Measurements from ENCODE around the gene ITPK1. TPM values are rescaled to one million over a fixed set of nuclear protein-coding genes. Genes with fewer than 3 reads are reported as not detected.

Gene ITPK1
- total RNA-seq, 1 experiment from 2014 or later: 90.7 TPM

DNA sequence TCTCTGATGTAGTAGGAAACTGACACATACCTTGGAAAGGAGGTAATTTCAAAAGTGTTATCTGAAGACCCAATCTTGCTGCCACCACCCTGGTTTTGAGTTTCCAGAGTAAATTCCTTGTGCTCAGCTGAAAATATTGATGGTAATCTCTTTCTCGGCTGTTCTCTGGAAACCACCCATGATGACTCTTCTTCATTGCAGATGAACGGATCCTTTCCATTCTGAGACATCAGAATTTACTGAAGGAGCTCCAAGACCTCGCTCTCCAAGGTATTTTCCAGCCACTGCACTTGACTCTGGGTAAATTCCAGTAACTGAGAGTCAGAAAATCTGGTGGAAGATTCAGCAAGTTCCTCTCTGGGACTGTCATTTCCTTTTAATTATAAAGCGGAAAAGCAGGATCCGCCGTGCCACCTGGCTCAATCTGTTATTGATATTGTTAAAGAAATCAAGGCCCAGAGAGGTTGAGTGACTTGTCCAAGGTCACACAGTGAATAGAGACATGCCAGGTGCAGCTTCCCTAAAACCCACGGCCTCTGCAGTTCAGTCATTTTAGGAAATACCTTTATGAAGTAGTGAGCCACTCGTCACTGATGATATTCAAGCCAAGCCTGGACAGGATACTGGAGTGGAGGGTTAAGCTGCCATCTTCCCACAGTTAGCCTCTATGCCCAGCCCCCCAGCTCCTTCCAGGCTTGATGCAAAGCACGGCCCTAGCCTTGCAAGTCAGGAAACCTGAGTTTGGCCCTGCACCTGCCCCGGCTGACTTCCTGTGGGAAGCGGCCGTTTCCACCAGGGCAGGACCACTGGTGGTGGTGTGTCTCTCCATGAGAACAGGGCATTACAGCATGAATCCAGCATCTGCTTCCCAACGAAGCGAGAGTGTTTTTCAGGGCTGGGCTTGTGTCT is 188.1 kb downstream of the ITPK1 start:
- in situ Hi-C loops (cut with HindIII; ENCODE audit: low sequenced_read_pairs): no loop called here
- no peak for DNase-seq (ENCODE audit: low spot score)

- in situ Hi-C loops (cut with HindIII; ENCODE audit: low sequenced_read_pairs): no loop called here
These were observed 188.8 kb downstream of the ITPK1 start for GRCh38 chr14:92926931-92927330.

GRCh38 chr14:92926180-92926845 is 189.4 kb downstream of the ITPK1 start:
- in situ Hi-C loops (cut with HindIII; ENCODE audit: low sequenced_read_pairs): no loop called here
- DNase-seq (ENCODE audit: low spot score): no peak

More at GRCh38 chr14:92926931-92927330, 188.8 kb downstream of the ITPK1 start:
- no peak for DNase-seq (ENCODE audit: low spot score)

GRCh38 chr14:92925446-92925845 is 190.3 kb downstream of the ITPK1 start:
- in situ Hi-C loops (cut with HindIII; ENCODE audit: low sequenced_read_pairs): no loop called here
- DNase-seq (ENCODE audit: low spot score): no peak

GRCh38 chr14:92924247-92924646 is 191.5 kb downstream of the ITPK1 start:
- in situ Hi-C loops (cut with HindIII; ENCODE audit: low sequenced_read_pairs): no loop called here
- no peak for DNase-seq (ENCODE audit: low spot score)

- no peak for DNase-seq (ENCODE audit: low spot score)
- in situ Hi-C loops (cut with HindIII; ENCODE audit: low sequenced_read_pairs): no loop called here
These were observed 192.0 kb downstream of the ITPK1 start for GRCh38 chr14:92923744-92924103.

DNA sequence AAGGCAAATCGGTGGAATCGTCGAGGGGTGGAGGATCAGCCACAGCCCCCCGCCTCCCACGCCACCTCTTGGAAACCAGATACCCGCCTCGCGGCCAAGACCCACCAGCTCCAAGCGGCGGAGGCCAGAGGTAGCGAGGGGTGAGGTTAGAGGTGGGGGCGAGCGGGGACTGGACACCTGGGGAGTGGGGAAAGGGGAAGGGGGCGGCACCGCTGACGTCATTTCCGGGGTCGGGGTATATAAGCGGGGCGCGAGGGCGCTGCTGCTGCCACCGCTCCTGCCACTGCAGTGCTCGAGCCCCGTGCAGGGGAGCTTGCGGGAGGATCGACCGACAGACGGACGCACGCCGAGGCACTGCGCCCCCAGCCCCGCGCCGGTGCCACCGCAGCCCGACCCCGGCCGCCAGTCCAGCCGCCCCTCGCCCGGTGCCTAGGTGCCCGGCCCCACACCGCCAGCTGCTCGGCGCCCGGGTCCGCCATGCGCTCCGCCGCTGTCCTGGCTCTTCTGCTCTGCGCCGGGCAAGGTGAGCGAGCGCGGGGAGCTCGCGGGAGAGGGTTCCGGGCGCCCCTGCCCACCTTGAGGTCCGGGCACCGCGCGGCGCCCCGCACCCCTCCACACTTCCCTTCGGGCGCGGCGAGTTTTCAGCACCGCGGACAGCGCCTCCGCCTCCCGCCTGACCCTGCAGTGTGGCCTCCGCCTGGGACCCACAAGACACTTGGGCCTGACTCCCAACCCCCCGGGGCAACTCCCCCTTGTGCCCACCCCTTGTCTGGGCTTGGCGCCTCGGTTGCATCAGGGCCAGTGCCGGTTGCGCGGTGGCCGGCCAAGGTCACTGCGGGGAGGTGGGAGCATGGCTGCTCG is 192.6 kb downstream of the ITPK1 start, which contains the start of gene CHGA:
TSS of gene CHGA (plus strand) at position 268 of the 861 bp plus-strand sequence. CDS start at position 478, 210 bp downstream.
- in situ Hi-C loops (cut with HindIII; ENCODE audit: low sequenced_read_pairs): no loop called here
- no peak for DNase-seq (ENCODE audit: low spot score)

DNA sequence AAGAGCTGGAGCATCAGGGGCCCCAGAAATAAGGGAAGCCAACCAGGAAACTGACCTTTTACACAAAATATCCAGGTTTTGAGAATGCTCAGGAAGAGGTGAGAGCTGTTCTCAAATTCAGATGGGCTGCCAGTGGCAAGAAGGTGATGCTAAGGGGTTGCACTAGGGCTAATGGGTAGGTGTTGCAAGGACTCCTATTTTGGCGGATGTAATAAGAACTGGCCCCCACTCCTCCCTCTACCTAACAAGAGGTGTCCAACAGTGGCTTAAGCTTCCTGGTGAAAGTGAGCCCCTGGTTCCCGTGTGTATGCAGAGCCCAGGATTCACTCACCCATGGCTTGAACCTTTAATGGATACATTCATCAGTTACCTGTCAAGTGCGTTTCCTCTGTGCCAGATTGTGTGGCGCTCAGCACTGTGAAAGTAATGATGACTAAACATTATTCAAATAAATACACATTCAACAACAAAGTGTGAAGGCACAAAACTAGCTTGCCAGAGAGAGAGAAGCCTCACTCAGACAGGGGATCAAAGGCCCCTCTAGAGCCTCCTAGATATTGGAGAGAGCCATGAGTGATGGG is 193.5 kb downstream of the ITPK1 start:
- DNase-seq (ENCODE audit: low spot score): no peak
- in situ Hi-C loops (cut with HindIII; ENCODE audit: low sequenced_read_pairs): no loop called here

DNA sequence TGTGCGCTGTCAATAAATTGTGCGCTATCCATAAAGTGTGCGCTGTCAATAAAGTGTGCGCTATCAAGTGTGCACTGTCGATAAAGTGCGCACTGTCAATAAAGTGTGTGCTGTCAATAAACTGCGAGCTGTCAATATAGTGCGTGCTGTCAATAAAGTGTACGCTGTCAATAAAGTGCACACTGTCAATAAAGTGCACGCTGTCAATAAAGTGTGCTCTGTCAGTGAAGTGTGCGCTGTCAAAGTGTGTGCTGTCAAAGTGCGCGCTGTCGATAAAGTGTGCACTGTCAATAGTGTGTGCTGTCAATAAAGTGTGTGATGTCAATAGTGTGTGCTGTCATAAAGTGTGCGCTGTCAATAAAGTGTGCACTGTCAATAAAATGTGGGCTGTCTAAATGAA is 195.7 kb downstream of the ITPK1 start:
- in situ Hi-C loops (cut with HindIII; ENCODE audit: low sequenced_read_pairs): no loop called here
- DNase-seq (ENCODE audit: low spot score): no peak

DNA sequence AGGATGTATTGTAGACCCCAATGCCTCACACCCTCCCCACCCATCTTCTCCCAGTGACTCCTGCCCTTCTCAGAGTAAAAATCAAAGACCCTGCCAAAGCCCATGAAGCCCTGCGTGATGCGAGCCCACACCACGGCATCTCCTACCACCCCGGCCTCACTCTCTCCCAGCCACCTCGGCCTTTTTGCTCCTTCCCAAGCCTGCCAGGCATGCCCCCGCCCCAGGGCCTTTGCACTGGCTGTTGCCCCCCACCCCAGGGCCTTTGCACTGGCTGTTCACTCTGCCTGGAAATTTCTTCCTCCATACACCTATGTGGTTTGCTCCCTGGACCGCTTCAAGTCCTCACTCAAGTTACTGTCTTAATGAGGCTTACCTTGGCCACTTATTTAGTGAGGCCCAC is 197.8 kb downstream of the ITPK1 start:
- no peak for DNase-seq (ENCODE audit: low spot score)
- in situ Hi-C loops (cut with HindIII; ENCODE audit: low sequenced_read_pairs): no loop called here

DNA sequence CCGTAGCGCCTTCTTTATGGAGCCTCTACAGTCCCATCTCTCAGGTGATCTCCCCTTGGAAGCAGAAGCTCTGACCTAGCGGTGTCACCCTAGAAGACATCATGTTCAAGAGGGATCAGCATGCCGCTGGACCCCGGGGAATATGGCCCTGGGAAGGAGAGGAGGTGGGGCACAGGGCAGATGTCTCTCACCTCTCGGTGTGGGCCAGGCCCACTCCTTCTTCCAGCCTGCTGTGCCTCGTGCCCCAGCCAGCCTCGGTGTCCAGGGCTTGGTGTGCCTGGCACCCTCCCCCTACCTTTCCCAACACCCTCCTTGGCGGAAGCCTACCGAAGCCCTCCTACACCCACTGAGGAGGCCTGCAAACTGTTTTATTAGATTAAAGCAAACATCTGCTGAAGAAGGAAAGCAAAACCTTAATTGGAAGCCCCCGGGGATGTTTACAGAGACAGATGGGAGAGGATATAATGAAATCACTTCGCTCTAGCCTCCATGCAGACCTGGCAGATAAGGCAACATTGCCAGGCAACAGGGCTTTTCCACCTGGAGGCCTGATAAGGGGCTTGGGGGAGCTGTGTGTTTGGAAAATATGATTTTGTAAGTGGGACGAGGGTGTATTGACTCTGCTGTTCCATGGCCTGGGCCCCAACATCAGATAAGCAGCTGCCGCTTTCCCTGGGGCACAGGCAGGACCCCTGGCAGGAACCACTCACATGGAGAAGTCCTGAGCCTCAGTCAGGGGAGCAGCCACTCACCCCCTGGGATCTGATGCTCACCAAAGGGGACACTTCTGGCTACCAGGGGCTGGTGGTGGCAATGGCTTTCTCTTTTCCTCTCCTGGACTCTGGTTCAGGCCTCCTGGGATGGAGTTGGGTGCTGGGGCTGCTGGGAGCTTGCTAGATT is 198.4 kb downstream of the ITPK1 start:
- DNase-seq (ENCODE audit: low spot score): no peak
- in situ Hi-C loops (cut with HindIII; ENCODE audit: low sequenced_read_pairs): no loop called here

DNA sequence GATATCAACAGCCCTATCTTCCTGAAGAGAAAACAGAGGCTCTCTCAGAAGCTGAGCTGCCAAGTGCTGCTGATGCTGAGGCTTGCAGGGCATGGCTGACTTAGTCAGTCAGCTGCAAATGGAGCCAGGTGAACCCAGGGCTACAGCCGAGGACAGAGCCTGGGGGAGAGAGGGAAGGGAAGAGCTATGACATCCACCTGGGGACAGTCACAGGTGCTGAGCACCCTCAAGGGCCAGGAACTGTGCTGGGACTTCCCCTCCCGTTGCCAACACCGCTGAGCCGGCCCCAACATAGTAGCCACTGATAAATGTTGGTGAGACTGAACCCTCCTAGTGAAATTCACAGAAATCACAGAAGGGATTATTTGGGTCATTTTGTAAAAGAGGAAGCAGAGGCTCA is 199.5 kb downstream of the ITPK1 start:
- in situ Hi-C loops (cut with HindIII; ENCODE audit: low sequenced_read_pairs): no loop called here
- DNase-seq (ENCODE audit: low spot score): no peak

- in situ Hi-C loops (cut with HindIII; ENCODE audit: low sequenced_read_pairs): no loop called here
- no peak for DNase-seq (ENCODE audit: low spot score)
These were observed 201.6 kb downstream of the ITPK1 start for GRCh38 chr14:92914087-92914656.

GRCh38 chr14:92907316-92907911 is 208.3 kb downstream of the ITPK1 start:
- DNase-seq (ENCODE audit: low spot score): no peak
- in situ Hi-C loops (cut with HindIII; ENCODE audit: low sequenced_read_pairs): no loop called here

- DNase-seq (ENCODE audit: low spot score): no peak
- in situ Hi-C loops (cut with HindIII; ENCODE audit: low sequenced_read_pairs): no loop called here
These were observed 208.9 kb downstream of the ITPK1 start for GRCh38 chr14:92906823-92907222.

DNA sequence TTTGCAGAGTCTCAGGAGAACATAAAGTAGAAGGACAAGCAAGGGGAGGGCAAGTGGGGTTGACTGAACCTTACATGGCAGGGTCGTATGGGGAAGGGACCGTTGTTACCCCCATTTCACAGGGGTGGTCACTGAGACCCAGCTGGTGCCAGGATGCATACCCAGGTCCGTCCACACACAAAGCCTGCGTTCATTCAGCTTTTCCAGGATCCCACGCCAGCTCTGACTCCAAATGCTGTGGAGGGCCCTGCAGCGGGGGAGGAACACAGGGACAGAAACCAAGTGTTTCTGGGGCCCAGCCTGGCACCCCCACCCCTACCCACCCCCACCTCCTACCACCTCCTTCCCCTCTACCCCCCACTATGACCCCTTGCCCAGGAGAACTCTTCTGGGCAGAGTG is 209.3 kb downstream of the ITPK1 start:
- in situ Hi-C loops (cut with HindIII; ENCODE audit: low sequenced_read_pairs): no loop called here
- no peak for DNase-seq (ENCODE audit: low spot score)

DNA sequence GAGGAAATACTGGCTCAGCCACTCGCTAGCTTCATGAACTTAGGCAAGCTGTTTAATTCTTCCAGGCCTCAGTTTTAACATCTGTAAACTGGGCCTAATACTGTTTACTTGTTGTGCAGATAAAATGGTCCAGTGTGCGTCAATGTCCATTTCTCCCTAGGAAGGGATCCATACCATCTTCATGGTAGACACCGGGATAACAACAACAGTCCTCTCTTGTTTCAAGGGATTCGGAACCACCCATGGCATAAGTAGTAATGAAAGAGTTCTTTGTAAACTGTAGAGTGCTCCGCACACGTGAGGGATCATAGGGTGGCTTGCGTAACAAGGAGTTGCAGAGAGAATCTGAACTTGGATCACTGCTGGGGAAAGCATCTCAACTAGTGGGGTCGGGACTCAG is 210.1 kb downstream of the ITPK1 start:
- in situ Hi-C loops (cut with HindIII; ENCODE audit: low sequenced_read_pairs): no loop called here
- no peak for DNase-seq (ENCODE audit: low spot score)

DNA sequence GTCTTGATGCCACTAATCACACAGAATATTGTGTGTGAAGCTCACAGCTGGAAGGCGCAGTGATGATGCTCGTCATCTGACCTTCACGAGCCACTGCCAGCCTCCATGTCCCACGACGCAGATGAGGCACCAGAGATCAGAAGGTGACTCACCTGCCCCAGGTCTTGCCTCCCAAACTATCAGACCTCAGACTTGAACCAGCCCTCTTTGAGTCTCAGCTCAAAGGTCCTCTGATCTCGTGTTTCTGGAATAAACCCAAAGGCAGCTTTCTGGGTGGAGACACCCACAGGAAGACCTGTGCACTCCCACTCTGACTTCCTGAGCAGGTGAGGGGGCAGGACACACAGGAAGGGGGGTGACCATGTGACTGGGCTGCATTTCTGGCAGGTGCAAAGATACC is 212.4 kb downstream of the ITPK1 start:
- in situ Hi-C loops (cut with HindIII; ENCODE audit: low sequenced_read_pairs): no loop called here
- no peak for DNase-seq (ENCODE audit: low spot score)

All from G401 (cell line).